ENCODE results near the gene CA6. TPM values are rescaled to one million over a fixed set of nuclear protein-coding genes. Genes with fewer than 3 reads are reported as not detected.
"Not testable (repeated sequence)": the region's sequence is repeated elsewhere in the genome, so short reads cannot be mapped to it uniquely, and the experiment has no call there.

The CA6 gene
- total RNA-seq, 2 donors from 2014 or later = not detected

DNA sequence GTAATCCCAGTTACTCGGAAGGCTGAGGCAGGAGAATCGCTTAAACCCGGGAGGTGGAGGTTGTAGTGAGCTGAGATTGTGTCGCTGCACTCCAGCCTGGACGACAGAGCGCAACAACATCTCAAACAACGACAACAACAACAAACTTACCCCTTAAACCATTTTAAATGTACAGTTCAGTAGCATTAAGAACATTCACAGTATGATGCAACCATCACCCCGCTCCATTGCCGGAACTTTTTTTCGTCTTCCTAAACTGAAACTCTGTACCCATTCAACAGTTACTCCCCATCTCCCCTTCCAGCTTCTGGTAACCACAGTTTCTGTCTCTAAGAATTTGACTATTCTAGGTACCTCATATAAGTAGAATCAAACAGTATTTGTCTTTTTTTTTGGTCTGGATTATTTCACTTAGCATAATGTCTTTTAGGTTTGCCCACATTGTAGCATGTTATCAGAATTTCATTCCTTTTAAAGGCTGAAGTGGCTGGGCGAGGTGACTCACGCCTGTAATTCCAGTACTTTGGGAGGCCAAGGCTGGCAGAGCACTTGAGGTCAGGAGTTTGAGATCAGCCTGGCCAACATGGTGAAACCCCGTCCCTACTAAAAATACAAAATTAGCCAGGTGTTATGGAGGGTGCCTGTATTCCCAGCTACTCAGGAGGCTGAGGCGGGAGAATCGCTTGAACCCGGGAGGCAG, 19.6 kb downstream of the CA6 start:
- no peak overlapping the region for H3K27ac ChIP-seq
- H3K9me3 ChIP-seq = no peaks in the 10 kb centered on the region
- no peak for DNase-seq (ENCODE audit: low spot score)
- no peaks in the 10 kb centered on the region for H3K27me3 ChIP-seq (replicated peaks; ENCODE audit: insufficient read depth)
- H3K36me3 ChIP-seq = no peaks in the 10 kb centered on the region
- TF ChIP-seq, protein P1, sequence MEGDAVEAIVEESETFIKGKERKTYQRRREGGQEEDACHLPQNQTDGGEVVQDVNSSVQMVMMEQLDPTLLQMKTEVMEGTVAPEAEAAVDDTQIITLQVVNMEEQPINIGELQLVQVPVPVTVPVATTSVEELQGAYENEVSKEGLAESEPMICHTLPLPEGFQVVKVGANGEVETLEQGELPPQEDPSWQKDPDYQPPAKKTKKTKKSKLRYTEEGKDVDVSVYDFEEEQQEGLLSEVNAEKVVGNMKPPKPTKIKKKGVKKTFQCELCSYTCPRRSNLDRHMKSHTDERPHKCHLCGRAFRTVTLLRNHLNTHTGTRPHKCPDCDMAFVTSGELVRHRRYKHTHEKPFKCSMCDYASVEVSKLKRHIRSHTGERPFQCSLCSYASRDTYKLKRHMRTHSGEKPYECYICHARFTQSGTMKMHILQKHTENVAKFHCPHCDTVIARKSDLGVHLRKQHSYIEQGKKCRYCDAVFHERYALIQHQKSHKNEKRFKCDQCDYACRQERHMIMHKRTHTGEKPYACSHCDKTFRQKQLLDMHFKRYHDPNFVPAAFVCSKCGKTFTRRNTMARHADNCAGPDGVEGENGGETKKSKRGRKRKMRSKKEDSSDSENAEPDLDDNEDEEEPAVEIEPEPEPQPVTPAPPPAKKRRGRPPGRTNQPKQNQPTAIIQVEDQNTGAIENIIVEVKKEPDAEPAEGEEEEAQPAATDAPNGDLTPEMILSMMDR (IDR thresholded peaks at IDR 0.05) = no peak
- TF ChIP-seq POLR2A (IDR thresholded peaks at IDR 0.05) = no peak
- TF ChIP-seq POLR2AphosphoS5 (IDR thresholded peaks at IDR 0.05) = no peak
- WGBS = 96% methylated on average over 16 of the region's 16 CpGs
- intact Hi-C loops (cut with DNase I) = no loop called here
- no peak overlapping the region for H3K4me3 ChIP-seq
- H3K4me1 ChIP-seq (replicated peaks) = no peaks in the 10 kb centered on the region

DNA sequence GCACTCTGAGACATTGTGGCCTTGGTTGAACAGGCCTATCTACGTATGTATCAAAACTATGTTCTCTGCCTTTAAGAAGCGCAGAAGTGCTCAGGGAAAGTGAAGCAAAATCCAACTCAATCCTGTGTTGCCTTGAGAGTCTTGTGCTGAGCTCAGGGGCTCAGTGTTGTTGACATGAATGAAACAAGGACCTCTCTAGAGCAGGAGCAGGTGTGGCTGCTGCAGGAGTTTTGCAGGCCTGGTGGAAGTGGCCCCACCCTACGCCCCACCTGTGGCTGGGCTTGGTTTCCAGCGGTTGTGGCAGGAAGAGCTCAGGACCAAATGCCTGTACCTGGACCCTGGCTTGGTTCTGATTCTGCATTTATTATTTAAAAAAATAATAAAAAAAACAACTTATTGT, 20.9 kb downstream of the CA6 start:
- H3K4me1 ChIP-seq (replicated peaks) = no peaks in the 10 kb centered on the region
- no peak for DNase-seq (ENCODE audit: low spot score)
- no peak for TF ChIP-seq POLR2AphosphoS5 (IDR thresholded peaks at IDR 0.05)
- TF ChIP-seq, protein P1 (IDR thresholded peaks at IDR 0.05) = no peak
- no peaks in the 10 kb centered on the region for H3K36me3 ChIP-seq
- no peaks in the 10 kb centered on the region for H3K27me3 ChIP-seq (replicated peaks; ENCODE audit: insufficient read depth)
- no peaks in the 10 kb centered on the region for H3K9me3 ChIP-seq
- no peak overlapping the region for H3K4me3 ChIP-seq
- 92% methylated on average over 4 of the region's 4 CpGs for WGBS
- H3K27ac ChIP-seq = no peak overlapping the region
- intact Hi-C loops (cut with DNase I) = no loop called here

DNA sequence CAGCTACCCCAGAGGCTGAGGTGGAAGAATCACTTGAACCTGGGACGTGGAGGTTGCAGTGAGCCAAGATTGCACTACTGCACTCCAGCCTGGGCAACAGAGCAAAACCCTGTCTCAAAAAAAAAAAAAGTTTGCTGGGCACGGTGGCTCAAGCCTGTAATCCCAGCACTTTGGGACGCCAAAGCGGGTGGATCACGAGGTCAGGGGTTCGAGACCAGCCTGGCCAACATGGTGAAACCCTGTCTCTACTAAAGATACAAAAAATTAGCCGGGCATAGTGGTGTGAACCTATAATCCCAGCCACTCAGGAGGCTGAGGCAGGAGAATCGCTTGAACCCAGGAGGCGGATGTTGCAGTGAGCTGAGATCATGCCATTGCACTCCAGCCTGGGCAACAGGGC, 23.2 kb downstream of the CA6 start:
- 94% methylated on average over 9 of the region's 9 CpGs for WGBS
- H3K27ac ChIP-seq; H3K27me3 ChIP-seq (replicated peaks; ENCODE audit: insufficient read depth); H3K36me3 ChIP-seq; DNase-seq (ENCODE audit: low spot score); H3K4me3 ChIP-seq; intact Hi-C loops (cut with DNase I); H3K9me3 ChIP-seq; H3K4me1 ChIP-seq (replicated peaks): not testable (repeated sequence)

DNA sequence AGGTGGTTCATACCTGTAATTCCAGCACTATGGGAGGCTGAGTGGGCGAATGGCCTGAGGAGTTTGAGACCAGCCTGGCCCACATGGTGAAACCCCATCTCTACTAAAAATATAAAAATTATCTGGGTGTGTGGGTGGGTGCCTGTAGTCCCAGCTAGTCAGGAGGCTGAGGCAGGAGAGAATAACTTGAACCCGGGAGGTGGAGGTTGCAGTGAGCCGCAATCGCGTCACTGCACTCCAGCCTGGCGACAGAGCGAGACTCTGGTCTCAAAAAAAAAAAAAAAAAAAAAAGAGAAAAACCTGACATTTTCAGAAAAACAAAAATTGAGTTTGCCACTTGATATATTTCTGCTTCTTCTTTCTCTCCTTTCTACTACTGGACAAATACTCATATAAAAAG, 24.3 kb downstream of the CA6 start:
- H3K27me3 ChIP-seq (replicated peaks; ENCODE audit: insufficient read depth) = no peaks in the 10 kb centered on the region
- DNase-seq (ENCODE audit: low spot score) = no peak
- intact Hi-C loops (cut with DNase I) = no loop called here
- H3K36me3 ChIP-seq = no peaks in the 10 kb centered on the region
- WGBS = 96% methylated on average over 7 of the region's 7 CpGs
- H3K27ac ChIP-seq = no peak overlapping the region
- H3K4me1 ChIP-seq (replicated peaks) = no peaks in the 10 kb centered on the region
- H3K4me3 ChIP-seq = no peak overlapping the region
- TF ChIP-seq, protein P1 (IDR thresholded peaks at IDR 0.05) = no peak
- TF ChIP-seq POLR2AphosphoS5 (IDR thresholded peaks at IDR 0.05) = no peak
- no peak for TF ChIP-seq POLR2A (IDR thresholded peaks at IDR 0.05)
- H3K9me3 ChIP-seq = no peaks in the 10 kb centered on the region

GRCh38 chr1:8970870-8971337, 25.2 kb downstream of the CA6 start:
- no peak for TF ChIP-seq POLR2A (IDR thresholded peaks at IDR 0.05)
- TF ChIP-seq, protein P1 (IDR thresholded peaks at IDR 0.05) = no peak
- no peak for TF ChIP-seq POLR2AphosphoS5 (IDR thresholded peaks at IDR 0.05)
- intact Hi-C loops (cut with DNase I) = no loop called here
- Histone ChIP-seq H3K27me3 (replicated peaks; ENCODE audit: insufficient read depth) (no peaks in the 10 kb centered on the region), H3K27ac (no peak overlapping the region), H3K4me1 (replicated peaks) (no peaks in the 10 kb centered on the region), H3K9me3 (no peaks in the 10 kb centered on the region), H3K4me3 (no peak overlapping the region), H3K36me3 (no peaks in the 10 kb centered on the region)
- DNase-seq (ENCODE audit: low spot score) = no peak
- WGBS = 68% methylated on average over 9 of the region's 9 CpGs

Measured in prostate gland (tissue), 2 donors.